ENCODE measurements around the gene ARHGEF28.

Gene ARHGEF28

DNA sequence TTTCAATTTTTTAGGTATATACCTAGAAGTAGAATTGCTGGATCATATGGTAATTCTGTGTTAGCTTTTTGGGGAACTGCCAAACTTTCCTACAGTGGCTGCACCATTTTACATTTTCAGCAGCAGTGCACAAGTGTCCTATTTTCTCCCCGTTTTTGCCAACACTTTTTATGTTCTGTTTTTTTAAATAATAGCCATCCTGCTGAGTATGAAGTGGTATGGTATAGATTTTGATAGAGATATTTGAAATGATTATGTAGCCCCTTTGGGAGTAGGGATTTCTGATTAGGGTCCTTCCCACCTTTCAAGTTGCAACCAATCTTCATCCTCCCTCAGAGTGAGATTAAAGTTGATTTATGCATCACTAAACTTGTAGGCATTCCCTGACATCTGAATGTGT, 76.5 kb downstream of the ARHGEF28 start:
- no peak for DNase-seq

DNA sequence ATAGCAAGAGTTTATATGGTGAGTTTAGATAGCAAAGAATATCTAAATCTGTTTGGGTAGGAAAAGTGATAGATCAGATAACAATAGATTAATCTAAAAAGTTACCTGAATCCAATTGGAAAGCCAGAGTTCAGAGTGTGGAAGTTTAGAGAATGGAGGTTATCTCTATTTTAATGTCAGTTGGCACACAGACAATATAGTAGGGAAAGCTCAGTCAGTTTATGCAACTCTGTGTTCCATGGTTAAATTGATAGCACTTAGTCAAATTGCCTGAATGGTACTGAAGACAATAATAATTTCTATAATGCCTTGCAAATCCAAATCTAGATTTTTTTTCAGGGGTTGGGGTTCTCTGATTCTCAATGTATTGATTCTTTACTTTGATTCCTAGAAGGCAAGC, 77.0 kb downstream of the ARHGEF28 start:
- no peak for DNase-seq

DNA sequence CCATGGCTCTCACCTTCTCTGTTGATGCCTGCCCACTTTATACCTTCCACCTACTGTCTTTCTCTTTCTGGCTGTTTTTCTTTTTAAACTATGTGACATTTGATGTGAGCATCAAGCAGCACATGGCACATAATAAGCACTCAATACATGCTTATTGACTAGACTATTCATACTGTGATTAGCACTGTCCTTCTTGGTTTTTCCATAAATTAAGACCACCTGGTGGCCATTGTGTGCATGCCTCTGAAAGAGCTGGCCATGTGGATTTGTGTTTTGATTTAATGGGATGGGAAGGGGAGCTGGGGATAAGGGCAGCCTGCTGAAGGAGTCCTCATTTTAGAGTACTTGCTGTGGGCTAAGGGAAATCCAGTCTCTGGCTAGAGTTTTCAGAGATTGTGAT, 79.4 kb downstream of the ARHGEF28 start:
- no peak for DNase-seq

DNA sequence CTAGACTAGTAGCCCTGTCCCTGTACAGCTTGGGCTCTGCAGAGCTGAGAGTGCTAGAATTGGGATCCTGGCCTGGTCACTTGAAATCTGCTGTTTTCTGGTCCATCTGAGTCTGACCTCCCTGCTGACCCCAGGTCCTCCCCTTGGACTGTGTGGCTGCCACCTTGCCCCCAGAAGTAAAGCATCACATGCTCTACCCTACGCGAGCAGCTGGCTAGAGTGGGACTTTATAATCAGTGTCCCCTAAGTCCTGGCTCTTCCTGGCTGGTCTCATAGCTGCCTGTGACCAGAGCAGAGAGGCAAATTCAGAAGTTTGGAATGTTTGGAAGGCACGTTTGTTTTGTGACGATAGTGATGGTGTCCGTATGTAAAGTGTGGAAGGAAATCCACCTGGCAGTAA, 81.0 kb downstream of the ARHGEF28 start:
- DNase-seq = no peak

DNA sequence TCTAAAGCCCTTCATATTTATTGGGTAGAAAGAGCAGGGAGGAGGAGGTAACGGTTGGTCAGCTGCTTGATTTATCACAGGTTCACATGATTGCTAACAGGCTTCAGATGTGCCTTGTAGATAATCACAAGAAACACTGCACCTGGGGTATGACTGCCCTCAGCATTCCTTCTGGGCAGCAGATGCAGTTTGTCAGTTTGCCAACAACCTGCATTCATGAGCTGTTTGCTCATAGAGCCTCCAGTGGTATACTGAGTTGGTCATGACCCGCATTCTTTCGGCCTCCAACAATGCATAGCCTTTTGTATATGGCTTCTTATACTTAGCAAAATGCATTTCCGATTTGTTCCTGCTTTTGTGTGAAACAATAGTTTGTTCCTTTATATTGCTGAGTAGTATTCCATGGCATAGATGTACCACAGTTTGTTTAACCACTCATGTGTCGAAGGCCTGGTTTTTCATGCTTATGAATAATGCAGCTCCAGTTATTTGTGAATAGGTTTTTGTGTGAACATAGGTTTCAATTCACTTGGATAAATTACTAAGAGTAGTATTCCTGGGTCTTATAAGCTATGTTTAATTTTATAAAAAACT, 83.6 kb downstream of the ARHGEF28 start:
- no peak for DNase-seq

DNA sequence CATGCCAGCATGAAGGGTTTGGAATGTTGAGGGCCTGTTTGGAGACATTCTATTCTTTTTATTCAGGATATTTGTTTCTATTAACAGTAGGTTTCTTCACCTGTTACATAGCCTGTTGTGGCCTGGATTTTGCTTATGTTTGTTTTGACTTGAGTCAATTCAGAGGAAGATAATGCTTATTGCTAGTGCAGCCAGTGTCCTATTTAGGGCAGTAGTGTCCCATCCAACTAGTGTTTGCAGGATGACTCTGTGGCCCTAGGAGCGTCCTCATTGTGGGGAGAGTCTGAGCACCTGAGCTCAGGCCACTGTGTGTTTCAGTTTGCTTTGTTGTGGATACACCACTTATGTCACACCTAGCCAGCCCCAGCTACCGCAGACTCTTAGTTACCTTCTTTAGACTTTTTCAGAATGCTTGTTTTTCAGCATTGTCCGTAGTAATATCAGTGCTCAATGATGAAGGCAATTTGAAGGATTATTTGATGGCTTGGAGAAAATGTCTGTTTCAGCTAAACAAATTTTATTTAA, 90.3 kb downstream of the ARHGEF28 start:
- no peak for DNase-seq

DNA sequence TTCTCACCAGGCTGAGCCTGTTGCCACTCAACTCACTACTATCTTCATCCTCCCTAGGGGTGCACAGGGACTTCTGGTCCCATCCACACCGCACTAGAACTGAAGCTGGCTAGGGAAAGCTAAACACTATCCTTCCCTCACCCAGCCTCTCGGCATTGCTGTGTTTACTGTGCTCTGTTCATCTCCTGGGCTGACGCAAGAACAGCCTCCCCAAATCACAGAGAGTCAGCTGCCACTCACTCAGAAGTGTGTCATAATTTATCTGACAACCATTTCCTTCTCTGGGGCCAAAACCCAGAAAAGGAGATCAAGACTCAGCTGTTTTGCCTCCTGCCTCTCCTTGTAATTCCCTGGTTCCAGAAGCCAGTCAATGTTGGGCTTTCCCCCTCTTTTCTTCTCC, 92.8 kb downstream of the ARHGEF28 start:
- no peak for DNase-seq

DNA sequence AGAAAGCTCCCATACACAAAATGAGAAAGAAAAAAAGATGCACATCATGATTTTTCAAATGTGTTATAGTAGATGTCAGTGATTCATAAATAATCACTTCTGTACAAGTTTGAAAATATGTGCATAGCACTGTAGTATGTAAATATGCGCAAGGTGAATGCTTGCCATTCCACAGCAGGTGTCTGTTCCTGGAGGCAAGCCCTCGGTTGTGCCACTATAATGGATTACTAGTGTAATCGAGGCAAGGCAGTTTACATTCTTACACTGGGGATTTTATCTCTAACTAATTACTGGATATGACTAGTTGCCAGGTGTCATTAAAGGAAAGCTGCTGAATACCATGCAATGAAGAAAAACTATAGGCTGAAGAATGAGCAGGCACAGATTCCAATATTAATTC, 93.6 kb downstream of the ARHGEF28 start:
- no peak for DNase-seq

DNA sequence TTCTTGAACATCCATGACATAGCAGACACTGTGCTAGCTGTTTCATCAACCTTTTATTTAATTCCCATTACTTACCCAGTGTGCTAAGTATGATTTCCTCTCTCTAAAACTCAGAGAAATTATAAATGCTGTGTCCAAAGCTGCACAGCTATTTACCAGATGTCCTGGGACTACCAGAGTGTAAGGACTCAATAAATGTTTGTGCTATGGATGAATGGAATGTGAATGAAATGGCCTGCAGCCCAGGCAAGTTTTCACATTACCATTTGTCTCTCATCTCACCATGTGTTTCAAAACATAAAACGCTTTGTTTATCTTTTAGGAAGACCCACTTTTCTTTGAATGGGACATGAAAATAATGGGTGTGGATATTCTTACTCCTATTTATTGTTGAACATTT, 96.2 kb downstream of the ARHGEF28 start:
- DNase-seq = no peak

DNA sequence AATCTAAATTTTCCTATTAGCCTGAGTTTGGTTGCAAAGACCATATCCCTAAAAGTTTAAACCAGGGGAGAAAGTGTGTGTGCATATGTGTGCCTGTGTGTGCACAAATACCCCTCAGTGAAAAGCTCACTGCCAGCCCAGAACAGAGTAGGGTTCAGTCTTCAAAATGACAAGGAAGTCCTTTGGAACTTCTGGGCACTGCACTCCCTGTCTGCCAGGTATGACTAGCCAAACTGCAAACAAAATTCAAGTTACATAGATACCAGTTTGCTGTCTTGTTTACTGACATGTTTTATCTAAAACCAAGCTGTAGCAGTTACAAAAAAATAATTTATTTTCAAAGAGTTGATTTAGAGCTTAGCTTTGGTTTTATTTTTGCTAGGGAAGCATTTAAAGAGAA, 100.1 kb downstream of the ARHGEF28 start:
- no peak for DNase-seq

DNA sequence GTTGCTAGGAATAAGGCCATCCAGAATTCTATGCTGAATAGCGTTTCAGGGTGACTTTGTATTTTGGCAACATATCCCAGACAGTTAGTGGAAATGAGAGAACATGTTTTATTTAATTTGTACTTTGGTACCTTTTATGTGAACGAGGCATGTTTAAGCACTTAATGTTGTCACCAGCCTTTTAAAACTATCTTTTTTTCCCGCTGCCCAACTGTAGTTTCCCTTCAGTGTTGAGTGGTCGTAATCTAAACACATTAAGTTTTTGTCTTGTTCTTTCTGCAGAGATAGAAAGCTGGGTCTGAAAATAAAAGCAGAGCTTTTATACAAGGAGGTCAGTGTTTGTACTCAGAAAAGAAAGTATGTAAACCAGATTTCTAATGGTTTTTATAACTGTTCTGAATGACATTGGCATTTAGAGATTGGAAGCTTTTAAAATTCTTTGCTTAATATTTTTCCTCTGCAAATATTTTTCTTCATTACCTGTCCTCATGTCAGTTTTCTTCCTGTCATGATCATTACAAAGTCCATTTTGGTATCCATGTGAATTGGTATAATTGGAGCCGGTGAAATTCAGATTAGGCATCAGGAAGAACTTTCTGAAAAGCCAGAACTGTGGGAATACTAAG, 100.7 kb downstream of the ARHGEF28 start:
- DNase-seq = no peak

DNA sequence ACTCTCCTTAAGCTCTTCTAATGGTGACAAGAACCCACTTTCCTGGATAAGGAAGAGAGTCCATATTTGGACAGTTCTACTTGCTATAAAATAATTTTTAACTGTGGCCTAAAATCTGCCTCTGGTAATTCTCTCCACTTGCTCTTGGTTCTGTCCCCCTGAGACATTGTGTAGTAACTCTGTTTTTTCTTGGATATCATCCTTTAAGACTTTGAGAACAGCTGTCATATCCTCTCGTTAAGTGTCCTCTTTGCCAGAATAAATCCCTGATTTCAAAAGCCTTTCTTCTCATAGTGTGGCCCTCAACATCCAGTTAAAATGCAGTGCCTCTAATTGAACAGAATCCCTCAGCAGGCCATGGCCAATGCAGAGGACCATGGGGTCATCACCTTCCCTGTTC, 101.5 kb downstream of the ARHGEF28 start:
- no peak for DNase-seq

DNA sequence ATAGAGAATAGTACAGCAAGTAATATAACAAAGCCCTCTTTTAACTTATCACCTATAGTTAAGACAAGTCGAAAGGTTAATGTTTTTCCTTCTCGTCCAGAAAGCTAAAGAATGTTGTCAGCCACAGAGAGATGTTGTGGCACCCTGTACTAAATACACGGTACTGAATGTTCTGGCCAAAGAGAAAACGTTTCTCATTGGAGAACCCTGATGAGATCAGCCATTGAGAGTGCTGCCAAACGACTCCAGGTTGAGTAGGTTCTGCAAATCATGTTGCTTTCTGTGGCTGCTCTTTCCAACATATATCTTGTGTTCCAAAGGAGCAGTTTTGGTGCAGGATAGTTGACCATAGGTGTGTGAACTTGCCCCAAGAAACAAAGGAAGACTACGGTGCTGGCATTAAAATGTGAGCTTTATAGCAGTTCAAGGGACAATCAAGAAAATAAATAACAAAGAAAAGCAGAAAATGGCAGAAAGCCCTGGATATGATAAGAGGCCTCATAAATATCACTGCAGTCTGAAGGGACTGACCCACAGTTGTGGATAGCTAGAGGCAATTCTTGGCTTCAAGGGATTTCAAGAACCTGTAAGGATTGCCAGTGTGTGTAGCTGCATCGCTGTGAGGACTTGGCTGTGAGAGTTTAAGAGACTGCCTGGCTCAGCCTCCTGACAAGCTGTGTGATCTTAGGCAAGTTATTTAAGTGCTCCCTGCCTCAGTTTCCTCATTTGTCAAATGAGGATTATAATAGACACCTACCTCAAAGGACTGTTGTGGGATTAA, 102.7 kb downstream of the ARHGEF28 start:
- no peak for DNase-seq

DNA sequence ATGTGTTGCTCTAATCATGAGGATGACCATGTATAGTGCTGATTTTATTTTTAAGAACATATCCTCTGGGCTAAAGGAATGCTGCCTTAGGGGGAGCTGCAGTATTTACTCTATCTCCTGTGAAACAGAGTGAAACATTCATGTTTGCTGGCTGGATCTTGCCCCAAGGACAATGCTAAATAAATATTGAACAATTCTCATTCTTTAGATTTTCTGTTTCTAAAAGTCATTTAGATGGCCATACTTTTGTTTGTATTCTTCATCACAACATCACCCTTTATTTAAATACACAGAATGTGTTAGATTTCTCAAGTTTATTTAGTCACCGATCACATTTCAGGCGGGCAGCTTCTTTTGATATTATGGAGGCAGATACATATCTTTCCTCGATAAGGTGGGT, 103.3 kb downstream of the ARHGEF28 start:
- DNase-seq = no peak

DNA sequence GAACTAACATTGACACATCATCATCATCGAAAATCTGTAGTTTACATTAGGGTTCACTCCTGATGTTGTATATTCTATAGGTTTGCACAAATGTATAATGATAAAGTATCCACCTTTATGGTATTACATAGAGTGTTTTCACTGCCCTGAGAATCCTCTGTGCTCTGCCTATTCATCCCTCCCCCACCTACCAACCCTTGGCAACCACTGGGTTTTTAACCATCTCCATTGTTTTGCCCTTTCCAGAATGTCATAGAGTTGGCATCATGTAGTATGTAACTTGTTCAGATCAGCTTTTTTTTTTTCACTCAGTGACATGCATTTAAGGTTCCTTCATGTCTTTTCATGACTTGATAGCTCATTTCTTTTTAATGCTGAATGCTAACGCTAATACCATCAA, 106.0 kb downstream of the ARHGEF28 start:
- no peak for DNase-seq

DNA sequence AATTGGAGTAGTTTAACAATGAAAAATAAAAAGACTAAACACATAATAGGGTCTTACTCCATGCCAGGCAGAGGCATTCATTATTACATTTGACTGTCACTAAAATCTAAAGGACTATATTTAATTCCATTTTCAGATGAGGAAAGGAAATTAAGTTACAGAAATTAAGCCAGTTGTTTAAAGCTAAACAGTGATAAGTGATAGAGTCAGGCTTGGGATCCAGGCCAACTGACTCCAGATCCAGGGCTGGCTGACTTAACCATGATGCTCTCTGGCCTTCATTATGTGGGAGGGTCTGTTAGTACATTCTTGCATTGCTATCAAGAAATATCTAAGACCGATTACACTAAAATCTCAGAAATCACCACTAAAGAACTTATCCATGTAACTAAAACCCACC, 107.2 kb downstream of the ARHGEF28 start:
- DNase-seq = no peak

DNA sequence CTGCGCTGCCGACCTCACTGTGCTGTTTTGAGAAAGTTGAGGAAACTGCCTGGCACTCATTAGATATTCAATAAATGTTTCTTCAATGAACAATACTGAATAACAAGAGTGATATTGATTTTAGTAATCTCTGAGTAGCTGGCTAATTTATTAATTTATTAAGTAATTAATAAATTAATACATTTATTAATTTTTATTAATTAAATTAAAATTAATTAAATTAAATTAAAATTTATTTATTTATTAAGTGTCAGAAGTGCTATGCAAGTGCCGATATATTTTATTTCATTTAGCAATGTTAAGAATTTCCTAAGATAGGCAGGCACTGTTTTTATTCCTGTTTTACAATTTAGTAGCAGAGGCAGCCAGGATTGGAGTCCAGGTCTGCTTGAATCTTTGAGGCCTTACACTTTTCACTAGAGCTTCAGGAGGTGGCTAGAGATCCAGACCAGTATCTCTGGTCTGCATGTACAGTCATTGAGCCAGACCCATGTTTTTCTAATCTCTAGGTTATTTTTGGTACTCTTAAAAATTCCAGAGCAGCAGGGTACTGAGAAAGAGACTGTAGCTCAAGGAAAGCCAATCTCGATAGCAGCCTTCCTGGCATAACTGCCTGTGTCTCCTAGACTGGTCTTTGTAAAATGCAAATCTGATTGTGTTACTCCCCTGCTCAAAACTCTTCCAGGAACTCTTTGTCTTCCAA, 109.2 kb downstream of the ARHGEF28 start:
- no peak for DNase-seq

DNA sequence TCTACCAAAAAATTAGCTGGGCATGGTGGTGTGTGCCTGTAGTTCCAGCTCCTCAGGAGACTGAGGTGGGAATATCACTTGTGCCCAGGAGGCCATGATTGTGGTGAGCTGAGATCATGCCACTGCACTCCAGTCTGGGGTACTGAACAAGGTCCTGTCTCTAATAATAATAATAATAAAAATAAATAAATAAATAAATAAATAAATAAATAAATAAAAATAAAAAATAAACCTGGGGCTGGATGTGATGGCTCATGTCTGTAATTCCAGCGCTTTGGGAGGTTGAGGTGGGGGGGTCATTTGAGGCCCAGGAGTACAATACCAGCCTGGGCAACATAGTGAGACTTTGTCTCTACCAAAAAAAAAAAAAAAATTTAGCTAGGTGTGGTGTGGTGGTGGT, 113.7 kb downstream of the ARHGEF28 start:
- no peak for DNase-seq

DNA sequence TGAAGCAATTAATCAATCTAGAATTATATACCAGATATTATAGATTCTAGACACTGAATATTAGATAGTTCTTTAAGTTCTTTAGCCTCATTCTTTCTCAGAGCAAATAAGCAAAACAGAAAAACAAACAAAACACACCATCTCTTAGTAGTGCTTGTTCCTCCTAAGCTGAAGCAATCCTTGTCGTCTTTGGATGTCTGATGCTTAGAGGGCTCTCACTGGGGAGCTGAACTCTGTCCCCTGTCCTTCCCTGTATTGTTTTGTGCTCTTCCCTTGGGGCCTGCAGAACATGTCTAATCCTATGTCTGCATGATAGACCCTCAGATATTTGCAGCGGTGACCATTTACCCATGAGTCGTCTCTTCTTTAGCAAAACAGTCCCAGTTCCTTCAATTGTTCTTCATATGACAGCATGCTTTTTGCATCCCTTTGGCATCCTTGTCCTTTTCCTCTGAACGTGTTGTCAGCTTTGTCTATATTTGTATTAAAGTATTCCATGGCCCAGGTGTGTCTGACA, 114.3 kb downstream of the ARHGEF28 start:
- DNase-seq = no peak

DNA sequence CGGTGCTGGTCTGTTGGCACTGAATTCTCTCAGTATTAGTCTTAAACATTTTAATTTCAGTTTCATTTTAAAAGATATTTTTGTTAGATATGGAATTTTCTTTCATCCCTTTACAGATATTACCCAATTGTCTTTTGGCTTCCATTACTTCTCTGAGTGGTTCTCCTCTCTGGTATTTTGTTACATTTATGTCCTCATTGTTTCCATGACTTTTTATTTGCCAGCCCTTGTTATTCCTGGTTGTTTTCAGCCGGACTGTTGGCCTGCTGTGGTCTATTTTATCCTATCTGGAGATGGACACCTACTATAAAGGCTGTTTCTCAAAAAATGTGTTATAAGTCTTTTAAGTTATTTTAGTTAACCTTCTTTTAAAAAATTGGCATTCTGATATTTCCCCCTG, 117.2 kb downstream of the ARHGEF28 start:
- no peak for DNase-seq

DNA sequence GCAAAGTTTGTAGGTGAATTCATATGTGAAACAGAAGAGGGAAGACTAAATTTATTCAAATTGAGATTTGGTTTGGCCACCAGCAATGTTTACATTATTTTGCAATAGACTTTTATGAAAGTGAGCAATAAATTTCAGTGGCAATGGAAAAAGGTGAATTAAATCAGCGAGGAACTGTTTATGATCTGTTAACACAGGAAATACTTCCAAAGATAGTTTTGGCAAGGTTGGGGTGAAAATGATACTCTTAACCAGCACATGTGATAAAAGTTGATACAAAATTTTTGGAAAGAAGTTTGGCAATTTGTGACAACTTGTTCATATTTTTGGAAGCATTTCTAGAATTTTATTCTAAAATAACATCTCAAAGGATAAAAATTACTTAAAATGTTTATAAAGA, 119.8 kb downstream of the ARHGEF28 start:
- no peak for DNase-seq

DNA sequence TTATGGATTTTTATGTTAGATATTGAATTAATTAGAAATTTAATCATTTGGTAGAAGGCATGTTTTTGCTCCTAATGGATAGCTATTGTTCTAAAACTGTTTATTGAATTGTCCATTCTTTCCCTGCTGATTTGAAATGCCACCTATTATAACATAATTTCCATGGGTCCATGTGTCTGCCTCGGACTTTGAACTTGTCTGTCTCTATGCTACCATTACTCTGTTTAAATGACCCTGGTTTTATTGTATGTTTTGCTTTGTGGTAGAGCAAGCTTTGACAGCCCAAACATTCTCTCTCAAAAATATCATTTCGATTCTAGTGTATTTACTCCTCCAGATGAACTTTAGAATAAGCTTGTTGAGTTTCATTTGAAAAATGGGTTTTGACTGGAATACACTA, 120.6 kb downstream of the ARHGEF28 start:
- no peak for DNase-seq

DNA sequence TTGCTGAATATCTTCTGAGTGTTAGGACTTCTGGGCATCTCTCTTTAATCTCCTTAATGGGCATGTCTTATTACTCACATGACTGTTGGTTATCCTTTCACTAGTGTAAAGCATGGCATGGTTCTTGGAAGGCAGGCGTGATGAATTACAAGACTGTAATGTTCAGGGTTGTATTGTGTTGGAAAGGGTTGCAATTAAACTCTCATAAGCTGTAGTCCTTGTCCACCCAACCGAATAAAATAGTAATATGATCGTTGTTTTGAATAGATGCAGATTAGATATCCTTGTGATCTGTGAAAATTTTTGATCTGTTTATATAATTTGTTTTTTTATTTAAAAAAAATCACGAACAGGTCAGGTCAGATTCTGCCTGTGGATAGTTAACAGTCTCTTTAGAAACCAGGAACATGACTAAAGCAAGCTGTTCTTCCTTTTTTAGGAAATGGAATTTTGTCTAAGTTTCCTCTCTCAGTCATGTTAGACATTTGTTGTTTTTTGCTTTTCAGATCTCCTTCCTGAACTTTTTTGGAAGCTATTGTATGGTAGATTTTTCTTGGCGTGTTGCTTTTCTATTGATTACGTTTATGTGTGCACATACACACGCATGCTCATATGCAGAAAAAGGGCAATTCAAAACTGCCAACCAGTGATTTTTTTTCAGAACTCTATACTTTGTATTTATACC, 121.8 kb downstream of the ARHGEF28 start:
- DNase-seq = no peak
